ENCODE data around the gene CACNA2D3.
"Not testable (repeated sequence)": the region's sequence is repeated elsewhere in the genome, so short reads cannot be mapped to it uniquely, and the experiment has no call there.

CACNA2D3 gene

DNA sequence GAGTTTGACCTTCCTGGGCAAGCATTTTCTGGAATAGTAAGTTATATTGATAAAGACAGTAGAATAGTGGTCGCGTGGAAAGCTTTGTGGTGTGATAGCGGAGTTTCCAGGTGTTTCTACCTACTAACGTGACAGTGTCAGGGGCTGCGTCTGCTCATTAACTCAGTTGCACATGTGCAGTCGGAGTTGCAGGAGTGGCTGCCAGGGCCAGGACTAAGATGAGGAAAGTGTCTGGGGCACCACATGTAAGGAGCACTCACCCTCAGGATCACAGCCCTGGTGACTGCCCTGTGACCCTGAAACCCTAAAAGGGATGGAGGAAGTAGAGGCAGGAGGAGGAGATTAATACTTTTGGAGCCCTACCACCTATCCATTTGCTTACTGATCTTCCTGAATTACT is 510.5 kb downstream of the CACNA2D3 start:
- H3K27me3 ChIP-seq (ENCODE audit: control insufficient read depth, insufficient read depth, low read length) = no peaks in the 10 kb centered on the region

DNA sequence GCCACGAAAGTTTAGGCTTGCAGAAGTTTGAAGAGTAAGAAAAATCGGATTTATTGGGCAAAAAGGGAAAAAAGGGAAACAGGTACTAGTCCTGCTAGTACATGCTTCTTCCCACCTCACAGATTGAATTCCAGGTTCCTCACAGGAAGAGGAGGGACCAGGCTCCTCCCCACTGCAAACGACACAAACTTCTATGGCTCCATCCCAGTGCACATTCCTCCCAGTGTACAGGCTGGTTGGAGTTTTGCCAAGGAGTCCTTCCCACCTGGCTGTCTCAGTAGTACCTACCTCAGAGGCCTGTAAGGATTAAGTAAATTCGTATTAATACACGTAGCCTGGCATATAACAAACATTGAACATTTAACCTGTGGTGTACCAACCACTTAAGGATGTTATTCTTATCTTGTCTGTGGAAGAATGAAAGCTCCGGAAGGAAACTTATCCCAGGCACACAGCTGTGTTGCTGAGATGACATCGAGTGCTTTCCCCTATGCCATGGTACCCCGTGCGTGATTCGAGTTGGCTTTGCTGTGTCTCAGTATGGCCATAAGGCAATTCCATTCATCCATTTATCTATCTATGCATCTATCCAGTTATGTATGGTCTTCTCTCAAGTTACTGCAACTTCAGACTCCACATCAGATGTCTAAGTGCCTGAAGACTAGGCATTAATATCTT is 511.2 kb downstream of the CACNA2D3 start:
- Histone ChIP-seq H3K9ac (no peak overlapping the region), H3K79me2 (no peaks in the 10 kb centered on the region), H3K9me3 (ENCODE audit: control insufficient read depth, low read length) (no peaks in the 10 kb centered on the region), H3K27me3 (ENCODE audit: control insufficient read depth, insufficient read depth, low read length) (no peaks in the 10 kb centered on the region), H3K4me1 (no peaks in the 10 kb centered on the region), H3K27ac (no peak overlapping the region), H3K4me3 (ENCODE audit: low read depth, low read length) (no peak overlapping the region), H3K36me3 (ENCODE audit: control insufficient read depth, insufficient read depth, low read length) (no peaks in the 10 kb centered on the region), H3K4me2 (ENCODE audit: low read length) (no peak overlapping the region), H2AFZ (no peak overlapping the region)
- TF ChIP-seq, protein P1, sequence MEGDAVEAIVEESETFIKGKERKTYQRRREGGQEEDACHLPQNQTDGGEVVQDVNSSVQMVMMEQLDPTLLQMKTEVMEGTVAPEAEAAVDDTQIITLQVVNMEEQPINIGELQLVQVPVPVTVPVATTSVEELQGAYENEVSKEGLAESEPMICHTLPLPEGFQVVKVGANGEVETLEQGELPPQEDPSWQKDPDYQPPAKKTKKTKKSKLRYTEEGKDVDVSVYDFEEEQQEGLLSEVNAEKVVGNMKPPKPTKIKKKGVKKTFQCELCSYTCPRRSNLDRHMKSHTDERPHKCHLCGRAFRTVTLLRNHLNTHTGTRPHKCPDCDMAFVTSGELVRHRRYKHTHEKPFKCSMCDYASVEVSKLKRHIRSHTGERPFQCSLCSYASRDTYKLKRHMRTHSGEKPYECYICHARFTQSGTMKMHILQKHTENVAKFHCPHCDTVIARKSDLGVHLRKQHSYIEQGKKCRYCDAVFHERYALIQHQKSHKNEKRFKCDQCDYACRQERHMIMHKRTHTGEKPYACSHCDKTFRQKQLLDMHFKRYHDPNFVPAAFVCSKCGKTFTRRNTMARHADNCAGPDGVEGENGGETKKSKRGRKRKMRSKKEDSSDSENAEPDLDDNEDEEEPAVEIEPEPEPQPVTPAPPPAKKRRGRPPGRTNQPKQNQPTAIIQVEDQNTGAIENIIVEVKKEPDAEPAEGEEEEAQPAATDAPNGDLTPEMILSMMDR (IDR thresholded peaks at IDR 0.05) = no peak

More for the DNA sequence above, 510.5 kb downstream of the CACNA2D3 start:
- Histone ChIP-seq H3K9me3 (ENCODE audit: control insufficient read depth, low read length) (no peaks in the 10 kb centered on the region), H3K4me1 (no peaks in the 10 kb centered on the region), H3K4me3 (ENCODE audit: low read depth, low read length) (no peak overlapping the region), H3K36me3 (ENCODE audit: control insufficient read depth, insufficient read depth, low read length) (no peaks in the 10 kb centered on the region), H2AFZ (no peak overlapping the region), H3K4me2 (ENCODE audit: low read length) (no peak overlapping the region), H3K79me2 (no peaks in the 10 kb centered on the region), H3K27ac (no peak overlapping the region), H3K9ac (no peak overlapping the region)
- TF ChIP-seq, protein P1 (IDR thresholded peaks at IDR 0.05) = no peak

DNA sequence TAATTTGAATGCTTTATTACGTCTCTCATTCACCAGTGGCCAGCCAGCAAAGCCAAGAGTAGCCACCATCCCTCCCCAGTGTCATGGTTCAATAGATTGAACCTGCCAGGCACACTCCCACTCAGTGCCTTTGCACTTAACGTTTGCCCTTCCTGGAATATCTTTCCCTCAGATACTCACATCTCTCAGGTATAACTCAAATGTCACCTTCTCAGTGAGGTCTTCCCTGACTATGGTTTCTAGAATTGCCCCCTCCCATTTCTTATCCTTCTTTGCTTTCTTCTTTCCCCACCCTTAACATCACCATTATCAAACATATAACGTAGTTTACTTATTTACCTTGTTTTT is 511.7 kb downstream of the CACNA2D3 start:
- H3K36me3 ChIP-seq (ENCODE audit: control insufficient read depth, insufficient read depth, low read length) = no peaks in the 10 kb centered on the region
- H3K9ac ChIP-seq = no peak overlapping the region
- no peak overlapping the region for H3K4me2 ChIP-seq (ENCODE audit: low read length)
- H2AFZ ChIP-seq = no peak overlapping the region
- no peaks in the 10 kb centered on the region for H3K79me2 ChIP-seq
- H3K9me3 ChIP-seq (ENCODE audit: control insufficient read depth, low read length) = no peaks in the 10 kb centered on the region
- no peaks in the 10 kb centered on the region for H3K4me1 ChIP-seq
- H3K27ac ChIP-seq = no peak overlapping the region
- H3K27me3 ChIP-seq (ENCODE audit: control insufficient read depth, insufficient read depth, low read length) = no peaks in the 10 kb centered on the region
- TF ChIP-seq, protein P1 (IDR thresholded peaks at IDR 0.05) = no peak
- H3K4me3 ChIP-seq (ENCODE audit: low read depth, low read length) = no peak overlapping the region

DNA sequence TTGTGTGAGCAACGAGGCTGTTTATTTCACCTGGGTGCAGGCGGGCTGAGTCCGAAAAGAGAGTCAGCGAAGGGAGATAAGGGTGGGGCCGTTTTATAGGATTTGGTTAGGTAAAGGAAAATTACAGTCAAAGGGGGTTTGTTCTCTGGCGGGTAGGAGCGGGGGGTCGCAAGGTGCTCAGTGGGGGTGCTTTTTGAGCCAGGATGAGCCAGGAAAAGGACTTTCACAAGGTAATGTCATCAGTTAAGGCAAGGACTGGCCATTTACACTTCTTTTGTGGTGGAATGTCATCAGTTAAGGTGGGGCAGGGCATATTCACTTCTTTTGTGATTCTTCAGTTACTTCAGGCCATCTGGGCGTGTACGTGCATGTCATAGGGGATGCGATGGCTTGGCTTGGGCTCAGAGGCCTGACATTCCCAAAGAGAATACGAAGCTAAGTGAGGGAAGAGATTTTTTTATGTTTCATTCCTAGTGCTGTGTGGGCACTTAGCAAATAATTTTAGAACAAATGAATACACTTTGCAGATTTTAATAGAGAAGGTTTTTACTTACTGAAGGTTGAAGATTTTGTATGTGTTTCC is 517.5 kb downstream of the CACNA2D3 start:
- not testable (repeated sequence) for H3K79me2 ChIP-seq; H3K27ac ChIP-seq; H3K9ac ChIP-seq; H3K9me3 ChIP-seq (ENCODE audit: control insufficient read depth, low read length); H2AFZ ChIP-seq; H3K36me3 ChIP-seq (ENCODE audit: control insufficient read depth, insufficient read depth, low read length); H3K4me3 ChIP-seq (ENCODE audit: low read depth, low read length); H3K27me3 ChIP-seq (ENCODE audit: control insufficient read depth, insufficient read depth, low read length); H3K4me1 ChIP-seq; H3K4me2 ChIP-seq (ENCODE audit: low read length)

DNA sequence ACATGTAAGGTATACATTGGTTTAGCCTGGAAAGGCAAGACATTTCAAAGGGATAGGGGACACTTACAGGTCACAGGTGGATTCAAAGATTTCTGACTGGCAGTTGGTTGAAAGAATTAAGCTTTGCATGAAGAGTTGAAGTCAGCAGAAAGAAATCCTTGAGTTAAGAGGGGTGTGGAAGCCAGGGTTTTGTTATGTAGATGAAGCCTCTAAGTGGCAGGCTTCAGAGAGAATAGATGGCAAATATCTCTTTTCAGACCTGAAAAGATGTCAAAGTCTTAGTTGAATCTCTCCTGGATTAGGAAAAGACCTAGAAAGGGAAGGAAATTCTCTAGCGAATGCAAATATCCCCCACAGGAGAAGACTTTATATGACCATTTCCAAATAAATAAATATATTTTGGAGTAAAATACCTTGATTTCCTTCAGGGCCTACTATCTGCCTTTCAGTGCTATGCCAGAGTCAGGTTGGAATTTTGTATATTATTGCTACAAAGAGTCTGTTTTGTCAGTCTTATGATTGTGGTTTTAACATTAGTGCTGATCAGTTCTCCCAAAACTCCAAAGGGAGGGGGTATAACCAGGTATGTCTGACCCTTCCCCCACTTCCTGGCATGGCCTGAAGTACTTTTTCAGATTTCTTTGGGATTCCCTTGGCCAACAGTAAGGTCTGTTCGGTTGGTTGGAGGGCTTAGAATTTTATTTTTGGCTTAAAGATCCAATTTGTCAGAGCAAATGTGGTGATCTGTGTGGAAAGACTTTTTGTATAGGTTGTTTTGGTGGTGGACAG is 519.1 kb downstream of the CACNA2D3 start:
- Histone ChIP-seq H3K36me3 (ENCODE audit: control insufficient read depth, insufficient read depth, low read length) (no peaks in the 10 kb centered on the region), H3K4me3 (ENCODE audit: low read depth, low read length) (no peak overlapping the region), H3K4me1 (no peaks in the 10 kb centered on the region), H3K9ac (no peak overlapping the region), H3K27ac (no peak overlapping the region), H3K79me2 (no peaks in the 10 kb centered on the region), H3K9me3 (ENCODE audit: control insufficient read depth, low read length) (no peaks in the 10 kb centered on the region), H3K27me3 (ENCODE audit: control insufficient read depth, insufficient read depth, low read length) (no peaks in the 10 kb centered on the region), H3K4me2 (ENCODE audit: low read length) (no peak overlapping the region), H2AFZ (no peak overlapping the region)
- TF ChIP-seq, protein P1 (IDR thresholded peaks at IDR 0.05) = no peak

Measured in parathyroid adenoma (tissue), 2 donors.